A549 (cell line): ENCODE results near the gene PDIA5.

Experiments
- CTCF ChIP-seq: fragments of >200 bp; sonication (Bioruptor Twin); formaldehyde crosslinking; IDR thresholded peaks from 3 replicates; pipeline ENCODE4 v1.5.1; 2016
- EP300 ChIP-seq, 2 experiments: fragments of >200 bp; sonication (Bioruptor Twin); formaldehyde crosslinking; IDR thresholded peaks; 2 replicates in 1 of 2; 3 replicates in 1 of 2; pipeline ENCODE4 v1.6.1; 2016 to 2017
- KDM1A ChIP-seq: fragments of 200-600 bp; sonication (generic); IDR thresholded peaks from 2 replicates; pipeline ENCODE4 v1.6.1; 2016; ENCODE audit warnings: low read depth, mild to moderate bottlenecking
- MAX ChIP-seq: IDR thresholded peaks from 2 replicates; pipeline ENCODE4 v1.6.1; 2012
- POLR2A ChIP-seq: IDR thresholded peaks from 2 replicates; pipeline ENCODE4 v1.6.1; 2012; ENCODE audit warnings: mild to moderate bottlenecking, low read length
- REST ChIP-seq: fragments of 200-600 bp; sonication (generic); IDR thresholded peaks from 2 replicates; pipeline ENCODE4 v1.6.1; 2016; ENCODE audit warnings: antibody characterized with exemption, mild to moderate bottlenecking, moderate library complexity
- ZFP36 ChIP-seq: fragments of 450-650 bp; IDR thresholded peaks from 2 replicates; pipeline ENCODE4 v1.6.1; 2014; ENCODE audit warnings: borderline replicate concordance; ENCODE audit not compliant: partially characterized antibody

GRCh38 chr3:123116116-123116515, 49.3 kb downstream of the PDIA5 start:
- TF ChIP-seq CTCF (no peak), EP300 (IDR thresholded peaks at IDR 0.05) (no peak), KDM1A (no peak), MAX (no peak), REST (no peak), POLR2A (no peak), ZFP36 (no peak)
